NAMALWA (cell line): Measurements from ENCODE around the gene USP9X.
"Not testable (repeated sequence)": the region's sequence is repeated elsewhere in the genome, so short reads cannot be mapped to it uniquely, and the experiment has no call there.

ENCODE experiments used
- DNase-seq: peaks from one replicate; pipeline ENCODE4 v3.0.0-alpha.2; 2015; ENCODE audit warnings: low spot score

The USP9X gene

GRCh38 chrX:41122664-41123257 lies 37.5 kb downstream of the USP9X start:
- no peak for DNase-seq

- DNase-seq, result peak; percentile 27
Measured at GRCh38 chrX:41127477-41128192, 42.4 kb downstream of the USP9X start.

GRCh38 chrX:41128955-41129354 lies 43.7 kb downstream of the USP9X start:
- DNase-seq, result no peak

GRCh38 chrX:41131766-41132165 lies 46.5 kb downstream of the USP9X start:
- DNase-seq, result no peak

GRCh38 chrX:41133551-41133950 lies 48.3 kb downstream of the USP9X start:
- no peak for DNase-seq

- peak; percentile 13 for DNase-seq
Measured at GRCh38 chrX:41137589-41137988, 52.3 kb downstream of the USP9X start.

- DNase-seq, result no peak
Measured at GRCh38 chrX:41142130-41142910, 57.1 kb downstream of the USP9X start.

GRCh38 chrX:41144873-41145272 lies 59.6 kb downstream of the USP9X start:
- no peak for DNase-seq

GRCh38 chrX:41145920-41146608 lies 60.8 kb downstream of the USP9X start:
- peak; percentile 7 for DNase-seq

DNA sequence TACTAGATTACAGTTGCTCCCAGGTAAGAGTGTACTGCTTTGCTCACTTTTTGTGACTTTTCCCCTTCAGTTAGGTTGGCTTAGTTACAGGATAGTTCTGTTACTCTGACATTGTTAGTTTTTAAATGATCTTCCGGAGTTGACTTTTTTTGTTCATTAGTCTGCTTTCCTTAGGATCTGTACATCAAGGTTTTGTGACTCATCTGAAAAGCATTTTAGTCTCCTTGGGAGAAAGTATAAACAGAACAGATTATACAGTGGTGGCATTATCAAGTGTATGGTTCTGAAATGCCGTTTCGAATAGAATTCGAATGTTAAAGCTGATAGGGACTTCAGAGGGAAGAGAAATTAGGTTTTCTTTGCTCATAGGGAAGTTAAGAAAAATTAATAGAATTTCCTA lies 63.3 kb downstream of the USP9X start:
- no peak for DNase-seq

- no peak for DNase-seq
Measured at GRCh38 chrX:41150043-41150442, 64.8 kb downstream of the USP9X start.

DNA sequence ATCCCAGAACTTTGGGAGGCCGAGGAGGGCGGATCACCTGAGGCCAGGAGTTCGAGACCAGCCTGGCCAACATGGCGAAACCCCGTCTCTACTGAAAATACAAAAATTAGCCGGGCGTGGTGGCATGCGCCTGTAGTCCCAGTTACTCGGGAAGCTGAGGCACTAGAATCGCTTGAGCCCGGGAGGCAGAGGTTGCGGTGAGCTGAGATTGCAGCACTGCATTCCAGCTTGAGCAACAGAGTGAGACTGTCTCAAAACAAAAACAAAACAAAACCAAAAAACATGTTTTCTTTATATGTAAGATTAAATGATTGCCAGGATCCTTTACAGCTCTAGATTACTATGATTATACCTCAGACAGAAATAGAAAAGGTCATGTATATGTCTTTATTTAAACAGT lies 66.5 kb downstream of the USP9X start:
- DNase-seq, result not testable (repeated sequence)

GRCh38 chrX:41152221-41152620 lies 67.0 kb downstream of the USP9X start:
- DNase-seq, result no peak

DNA sequence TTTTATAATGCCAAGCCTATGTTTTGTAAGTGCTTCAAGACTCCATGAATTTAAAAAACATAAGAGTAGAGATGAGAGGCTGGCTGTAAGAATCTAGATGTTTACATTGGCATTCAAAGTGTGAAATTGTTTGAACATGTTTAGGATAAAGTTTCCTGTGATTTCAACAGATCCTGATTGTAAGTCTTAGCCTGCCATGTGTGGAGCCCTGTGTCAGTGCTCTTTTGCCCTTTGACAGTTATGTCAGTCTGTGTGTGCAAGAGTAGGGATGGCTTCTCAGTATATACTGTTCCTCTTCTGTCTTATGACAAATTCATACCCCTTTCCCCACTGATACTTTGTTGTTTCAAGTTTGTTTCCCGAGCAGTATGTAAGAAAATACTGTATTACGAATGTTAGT lies 68.2 kb downstream of the USP9X start:
- DNase-seq, result no peak

- no peak for DNase-seq
Measured at GRCh38 chrX:41153957-41154356, 68.7 kb downstream of the USP9X start.

DNA sequence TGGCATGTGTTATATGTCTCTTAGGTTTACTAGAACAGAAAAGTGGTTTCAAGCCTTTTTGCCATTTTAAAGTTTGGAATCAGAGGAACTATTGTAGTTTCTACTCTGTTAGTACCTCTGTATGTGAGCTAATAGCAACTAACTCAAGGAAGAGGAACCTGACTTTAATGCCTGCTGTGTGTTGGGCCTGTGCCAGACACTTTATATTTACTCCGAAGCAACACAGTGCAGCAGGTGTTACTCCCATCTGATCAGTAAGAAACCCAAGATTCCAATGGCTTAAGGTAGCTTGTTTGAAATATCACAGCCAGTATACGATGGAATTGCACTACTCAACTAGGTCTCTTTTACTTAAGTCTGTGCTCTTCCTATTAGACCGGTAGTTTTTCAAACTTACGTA lies 79.2 kb downstream of the USP9X start:
- no peak for DNase-seq

DNA sequence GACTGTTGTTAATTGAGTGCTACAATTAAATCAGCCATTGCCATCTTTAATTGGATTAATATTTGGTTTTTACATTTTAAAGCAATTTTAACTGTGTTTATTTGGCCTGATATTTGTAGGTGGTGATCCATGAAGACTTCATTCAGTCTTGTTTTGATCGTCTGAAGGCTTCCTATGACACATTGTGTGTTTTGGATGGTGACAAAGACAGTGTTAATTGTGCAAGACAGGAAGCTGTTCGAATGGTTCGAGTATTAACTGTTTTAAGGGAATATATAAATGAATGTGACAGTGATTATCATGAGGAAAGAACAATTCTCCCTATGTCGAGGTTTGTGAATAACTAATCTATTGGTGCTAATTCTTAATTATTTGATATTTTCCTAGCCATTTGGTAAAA lies 82.6 kb downstream of the USP9X start:
- no peak for DNase-seq

GRCh38 chrX:41176263-41176662 lies 91.0 kb downstream of the USP9X start:
- no peak for DNase-seq

DNA sequence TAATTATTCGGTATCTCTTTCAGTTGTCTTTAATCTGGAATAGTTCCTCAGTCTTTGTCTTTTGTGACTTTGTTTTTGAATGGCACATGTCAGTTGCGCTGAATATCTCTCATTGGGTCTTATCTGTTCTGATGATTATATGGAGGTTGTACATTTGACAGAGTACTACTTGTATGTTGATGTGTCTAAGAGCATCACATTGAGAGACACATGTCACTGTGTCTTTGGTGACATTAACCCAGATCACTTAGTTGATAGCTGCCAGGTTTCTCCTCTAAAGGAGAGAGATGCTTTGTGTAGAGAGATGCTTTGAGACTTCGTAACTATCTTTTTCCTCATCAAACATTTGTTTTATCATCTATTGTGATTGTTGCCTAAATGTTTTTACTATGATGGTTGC lies 92.1 kb downstream of the USP9X start:
- DNase-seq, result no peak

- no peak for DNase-seq
Measured at GRCh38 chrX:41178201-41178600, 93.0 kb downstream of the USP9X start.

- DNase-seq, result peak; percentile 79
Measured at GRCh38 chrX:41180194-41180908, 95.1 kb downstream of the USP9X start.

DNA sequence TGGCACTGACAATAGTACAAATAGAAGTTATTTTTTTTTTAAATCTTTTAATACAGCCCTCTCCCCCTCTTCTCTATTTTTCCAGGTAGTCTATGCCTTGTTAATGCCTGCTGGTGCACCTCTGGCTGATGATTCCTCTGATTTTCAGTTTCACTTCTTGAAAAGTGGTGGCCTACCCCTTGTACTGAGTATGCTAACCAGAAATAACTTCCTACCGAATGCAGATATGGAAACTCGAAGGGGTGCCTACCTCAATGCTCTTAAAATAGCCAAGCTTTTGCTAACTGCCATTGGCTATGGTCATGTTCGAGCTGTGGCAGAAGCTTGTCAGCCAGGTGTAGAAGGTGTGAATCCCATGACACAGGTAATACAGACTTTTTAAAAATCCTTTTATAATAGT lies 99.1 kb downstream of the USP9X start:
- DNase-seq, result peak; percentile 36
